ENCODE data around the gene MMP12.

Gene MMP12

GRCh38 chr11:102837156-102837555 is 37.6 kb downstream of the MMP12 start:
- no peak overlapping the region for H3K4me3 ChIP-seq (ENCODE audit: low read depth, low read length)
- TF ChIP-seq CTCF (IDR thresholded peaks at IDR 0.05; ENCODE audit: low read depth, low read length): no peak

- no peak for TF ChIP-seq CTCF (IDR thresholded peaks at IDR 0.05; ENCODE audit: low read depth, low read length)
These were observed 38.4 kb downstream of the MMP12 start for GRCh38 chr11:102836290-102836875.

GRCh38 chr11:102833731-102834130 is 41.1 kb downstream of the MMP12 start:
- no peak for TF ChIP-seq CTCF (IDR thresholded peaks at IDR 0.05; ENCODE audit: low read depth, low read length)
- no peak overlapping the region for H3K4me3 ChIP-seq (ENCODE audit: low read depth, low read length)

More at GRCh38 chr11:102836290-102836875, 38.4 kb downstream of the MMP12 start:
- H3K4me3 ChIP-seq (ENCODE audit: low read depth, low read length): no peak overlapping the region

- H3K4me3 ChIP-seq (ENCODE audit: low read depth, low read length): no peak overlapping the region
- no peak for TF ChIP-seq CTCF (IDR thresholded peaks at IDR 0.05; ENCODE audit: low read depth, low read length)
These were observed 42.2 kb downstream of the MMP12 start for GRCh38 chr11:102832612-102833011.

GRCh38 chr11:102831489-102832440 is 43.0 kb downstream of the MMP12 start:
- TF ChIP-seq CTCF (IDR thresholded peaks at IDR 0.05; ENCODE audit: low read depth, low read length): peak; percentile 45; the same call in 1 of the 2 replicates
- no peak overlapping the region for H3K4me3 ChIP-seq (ENCODE audit: low read depth, low read length)

- no peak for TF ChIP-seq CTCF (IDR thresholded peaks at IDR 0.05; ENCODE audit: low read depth, low read length)
- no peak overlapping the region for H3K4me3 ChIP-seq (ENCODE audit: low read depth, low read length)
These were observed 43.7 kb downstream of the MMP12 start for GRCh38 chr11:102831128-102831488.
